ENCODE results near the gene GIT2.

GIT2 gene

GRCh38 chr12:109998241-109998903, 2.2 kb upstream of the GIT2 start:
- Mint-ChIP-seq H3K4me1 (peaks cover 44% of the 10 kb centered on the region), H3K4me3 (peak overlapping the region; percentile 98), H3K36me3 (ENCODE audit: low read depth) (no peaks in the 10 kb centered on the region), H3K9me3 (no peaks in the 10 kb centered on the region), H3K27me3 (ENCODE audit: low read depth, poor library complexity) (peaks cover 25% of the 10 kb centered on the region), H3K27ac (no peak overlapping the region)
- DNase-seq, result no peak
- TF ChIP-seq CTCF (IDR thresholded peaks at IDR 0.05), result no peak

- no peak for DNase-seq
- Mint-ChIP-seq H3K9me3 (no peaks in the 10 kb centered on the region), H3K4me3 (peak overlapping the region; percentile 98), H3K27ac (no peak overlapping the region), H3K27me3 (ENCODE audit: low read depth, poor library complexity) (peaks cover 25% of the 10 kb centered on the region), H3K36me3 (ENCODE audit: low read depth) (no peaks in the 10 kb centered on the region), H3K4me1 (peaks cover 47% of the 10 kb centered on the region)
- TF ChIP-seq CTCF (IDR thresholded peaks at IDR 0.05), result no peak
These were observed 1.2 kb upstream of the GIT2 start for GRCh38 chr12:109997393-109997792.

- H3K4me3 Mint-ChIP-seq, result peak overlapping the region; percentile 93
- H3K4me1 Mint-ChIP-seq, result peaks cover 47% of the 10 kb centered on the region
These were observed 300 bp upstream of the GIT2 start for GRCh38 chr12:109996483-109996853.

GRCh38 chr12:109995361-109995685, 845 bp downstream of the GIT2 start:
- Mint-ChIP-seq H3K36me3 (ENCODE audit: low read depth) (peaks cover 11% of the 10 kb centered on the region), H3K27me3 (ENCODE audit: low read depth, poor library complexity) (peaks cover 16% of the 10 kb centered on the region), H3K9me3 (no peaks in the 10 kb centered on the region), H3K4me3 (peak overlapping the region; percentile 93), H3K27ac (no peak overlapping the region), H3K4me1 (peaks cover 47% of the 10 kb centered on the region)
- TF ChIP-seq CTCF (IDR thresholded peaks at IDR 0.05), result no peak
- DNase-seq, result no peak

More at GRCh38 chr12:109996483-109996853, 300 bp upstream of the GIT2 start:
- no peaks in the 10 kb centered on the region for H3K9me3 Mint-ChIP-seq
- H3K27me3 Mint-ChIP-seq (ENCODE audit: low read depth, poor library complexity), result peaks cover 25% of the 10 kb centered on the region
- DNase-seq, result no peak
- peaks cover 3% of the 10 kb centered on the region for H3K36me3 Mint-ChIP-seq (ENCODE audit: low read depth)
- no peak overlapping the region for H3K27ac Mint-ChIP-seq
- no peak for TF ChIP-seq CTCF (IDR thresholded peaks at IDR 0.05)

- no peak for DNase-seq
- no peak overlapping the region for H3K27ac Mint-ChIP-seq
These were observed 1.6 kb downstream of the GIT2 start for GRCh38 chr12:109994401-109995175.

More at GRCh38 chr12:109994401-109995175, 1.6 kb downstream of the GIT2 start:
- H3K9me3 Mint-ChIP-seq, result no peaks in the 10 kb centered on the region
- H3K36me3 Mint-ChIP-seq (ENCODE audit: low read depth), result peaks cover 13% of the 10 kb centered on the region
- H3K27me3 Mint-ChIP-seq (ENCODE audit: low read depth, poor library complexity), result peaks cover 9% of the 10 kb centered on the region
- H3K4me3 Mint-ChIP-seq, result peak overlapping the region; percentile 93
- peaks cover 40% of the 10 kb centered on the region for H3K4me1 Mint-ChIP-seq
- TF ChIP-seq CTCF (IDR thresholded peaks at IDR 0.05), result no peak

All from nephron progenitor cell (in vitro differentiated cells).